ENCODE results near the gene ABTB2.
"Not testable (repeated sequence)": the region's sequence is repeated elsewhere in the genome, so short reads cannot be mapped to it uniquely, and the experiment has no call there.

Gene ABTB2

GRCh38 chr11:34256626-34257025, 101.2 kb downstream of the ABTB2 start:
- no peak for DNase-seq

GRCh38 chr11:34256150-34256549, 101.7 kb downstream of the ABTB2 start:
- no peak for DNase-seq

GRCh38 chr11:34255101-34255500, 102.7 kb downstream of the ABTB2 start:
- DNase-seq, result no peak

GRCh38 chr11:34254011-34254410, 103.8 kb downstream of the ABTB2 start:
- DNase-seq, result no peak

- no peak for DNase-seq
These were observed 105.2 kb downstream of the ABTB2 start for GRCh38 chr11:34252651-34253050.

GRCh38 chr11:34252015-34252414, 105.8 kb downstream of the ABTB2 start:
- DNase-seq, result no peak

GRCh38 chr11:34251589-34251980, 106.2 kb downstream of the ABTB2 start:
- no peak for DNase-seq

- peak; percentile 66 for DNase-seq
These were observed 106.8 kb downstream of the ABTB2 start for GRCh38 chr11:34250732-34251588.

GRCh38 chr11:34250211-34250610, 107.6 kb downstream of the ABTB2 start:
- DNase-seq, result no peak

- DNase-seq, result no peak
These were observed 108.4 kb downstream of the ABTB2 start for GRCh38 chr11:34249439-34249838.

- DNase-seq, result not testable (repeated sequence)
These were observed 111.3 kb downstream of the ABTB2 start for GRCh38 chr11:34246511-34246910.

GRCh38 chr11:34245041-34245440, 112.8 kb downstream of the ABTB2 start:
- no peak for DNase-seq

- DNase-seq, result peak; percentile 51
These were observed 114.0 kb downstream of the ABTB2 start for GRCh38 chr11:34243600-34244464.

- DNase-seq, result no peak
These were observed 115.7 kb downstream of the ABTB2 start for GRCh38 chr11:34242037-34242625.

- no peak for DNase-seq
These were observed 117.7 kb downstream of the ABTB2 start for GRCh38 chr11:34240150-34240494.

GRCh38 chr11:34239465-34240149, 118.2 kb downstream of the ABTB2 start:
- DNase-seq, result no peak

- no peak for DNase-seq
These were observed 118.8 kb downstream of the ABTB2 start for GRCh38 chr11:34238966-34239365.

- DNase-seq, result no peak
These were observed 119.3 kb downstream of the ABTB2 start for GRCh38 chr11:34238533-34238932.

- no peak for DNase-seq
These were observed 121.2 kb downstream of the ABTB2 start for GRCh38 chr11:34236572-34236971.

GRCh38 chr11:34235591-34236071, 122.2 kb downstream of the ABTB2 start:
- no peak for DNase-seq

- no peak for DNase-seq
These were observed 122.6 kb downstream of the ABTB2 start for GRCh38 chr11:34235189-34235588.

- DNase-seq, result peak; percentile 81
These were observed 123.6 kb downstream of the ABTB2 start for GRCh38 chr11:34234086-34234740.

Measured in activated naive CD4-positive, alpha-beta T cell treated with Interleukin-2 at 50 U/mL for 16 hours (primary cell).